Osteocyte (in vitro differentiated cells): Measurements from ENCODE around the gene METTL4. TPM values are rescaled to one million over a fixed set of nuclear protein-coding genes. Genes with fewer than 3 reads are reported as not detected.

Experiments used
- DNase-seq: peaks from one replicate; pipeline ENCODE4 v3.0.0; 2021; ENCODE audit warnings: mixed read lengths; ENCODE audit not compliant: unreplicated experiment; ENCODE audit errors: extremely low spot score
- H3K27ac Mint-ChIP-seq: one replicate; pipeline ENCODE4 v1.8.0; 2021; ENCODE audit warnings: mild to moderate bottlenecking, mixed read lengths; ENCODE audit not compliant: unreplicated experiment
- H3K27me3 Mint-ChIP-seq: one replicate; pipeline ENCODE4 v1.8.0; 2021; ENCODE audit warnings: mixed read lengths; ENCODE audit not compliant: unreplicated experiment
- H3K36me3 Mint-ChIP-seq: one replicate; pipeline ENCODE4 v1.8.0; 2021; ENCODE audit warnings: mixed read lengths; ENCODE audit not compliant: unreplicated experiment
- H3K4me1 Mint-ChIP-seq: one replicate; pipeline ENCODE4 v1.8.0; 2021; ENCODE audit warnings: mixed read lengths; ENCODE audit not compliant: unreplicated experiment
- H3K4me3 Mint-ChIP-seq: one replicate; pipeline ENCODE4 v1.8.0; 2021; ENCODE audit warnings: mild to moderate bottlenecking, moderate library complexity, mixed read lengths; ENCODE audit not compliant: unreplicated experiment
- H3K9me3 Mint-ChIP-seq: one replicate; pipeline ENCODE4 v1.8.0; 2021; ENCODE audit warnings: mixed read lengths; ENCODE audit not compliant: unreplicated experiment
- total RNA-seq: library from RNA; stranded (reverse); gene quantifications from 2 replicates; pipeline ENCODE4 v1.2.1, GENCODE V29; 2021
- TF ChIP-seq, protein P1 (sequence below): fragments of 200-600 bp; sonication (generic); IDR thresholded peaks from 2 replicates; pipeline ENCODE4 v1.5.0; 2021; ENCODE audit warnings: antibody characterized with exemption, mild to moderate bottlenecking, moderate library complexity

Gene METTL4
- total RNA-seq, 1 donor from 2014 or later: 10.8 TPM

- Mint-ChIP-seq H3K36me3 (no peaks in the 10 kb centered on the region), H3K4me1 (peaks cover 14% of the 10 kb centered on the region), H3K4me3 (no peak overlapping the region), H3K9me3 (no peaks in the 10 kb centered on the region), H3K27me3 (no peaks in the 10 kb centered on the region), H3K27ac (peak overlapping the region; percentile 39)
- TF ChIP-seq, protein P1, sequence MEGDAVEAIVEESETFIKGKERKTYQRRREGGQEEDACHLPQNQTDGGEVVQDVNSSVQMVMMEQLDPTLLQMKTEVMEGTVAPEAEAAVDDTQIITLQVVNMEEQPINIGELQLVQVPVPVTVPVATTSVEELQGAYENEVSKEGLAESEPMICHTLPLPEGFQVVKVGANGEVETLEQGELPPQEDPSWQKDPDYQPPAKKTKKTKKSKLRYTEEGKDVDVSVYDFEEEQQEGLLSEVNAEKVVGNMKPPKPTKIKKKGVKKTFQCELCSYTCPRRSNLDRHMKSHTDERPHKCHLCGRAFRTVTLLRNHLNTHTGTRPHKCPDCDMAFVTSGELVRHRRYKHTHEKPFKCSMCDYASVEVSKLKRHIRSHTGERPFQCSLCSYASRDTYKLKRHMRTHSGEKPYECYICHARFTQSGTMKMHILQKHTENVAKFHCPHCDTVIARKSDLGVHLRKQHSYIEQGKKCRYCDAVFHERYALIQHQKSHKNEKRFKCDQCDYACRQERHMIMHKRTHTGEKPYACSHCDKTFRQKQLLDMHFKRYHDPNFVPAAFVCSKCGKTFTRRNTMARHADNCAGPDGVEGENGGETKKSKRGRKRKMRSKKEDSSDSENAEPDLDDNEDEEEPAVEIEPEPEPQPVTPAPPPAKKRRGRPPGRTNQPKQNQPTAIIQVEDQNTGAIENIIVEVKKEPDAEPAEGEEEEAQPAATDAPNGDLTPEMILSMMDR: no peak
- no peak for DNase-seq
Observed at GRCh38 chr18:2590303-2590702, 19.0 kb upstream of the METTL4 start.

GRCh38 chr18:2589345-2590068 is 18.2 kb upstream of the METTL4 start:
- H3K4me1 Mint-ChIP-seq: peaks cover 14% of the 10 kb centered on the region
- no peak for DNase-seq
- H3K4me3 Mint-ChIP-seq: no peak overlapping the region
- no peaks in the 10 kb centered on the region for H3K36me3 Mint-ChIP-seq
- TF ChIP-seq, protein P1: no peak
- H3K9me3 Mint-ChIP-seq: no peaks in the 10 kb centered on the region
- H3K27me3 Mint-ChIP-seq: no peaks in the 10 kb centered on the region
- peak overlapping the region; percentile 29 for H3K27ac Mint-ChIP-seq

DNA sequence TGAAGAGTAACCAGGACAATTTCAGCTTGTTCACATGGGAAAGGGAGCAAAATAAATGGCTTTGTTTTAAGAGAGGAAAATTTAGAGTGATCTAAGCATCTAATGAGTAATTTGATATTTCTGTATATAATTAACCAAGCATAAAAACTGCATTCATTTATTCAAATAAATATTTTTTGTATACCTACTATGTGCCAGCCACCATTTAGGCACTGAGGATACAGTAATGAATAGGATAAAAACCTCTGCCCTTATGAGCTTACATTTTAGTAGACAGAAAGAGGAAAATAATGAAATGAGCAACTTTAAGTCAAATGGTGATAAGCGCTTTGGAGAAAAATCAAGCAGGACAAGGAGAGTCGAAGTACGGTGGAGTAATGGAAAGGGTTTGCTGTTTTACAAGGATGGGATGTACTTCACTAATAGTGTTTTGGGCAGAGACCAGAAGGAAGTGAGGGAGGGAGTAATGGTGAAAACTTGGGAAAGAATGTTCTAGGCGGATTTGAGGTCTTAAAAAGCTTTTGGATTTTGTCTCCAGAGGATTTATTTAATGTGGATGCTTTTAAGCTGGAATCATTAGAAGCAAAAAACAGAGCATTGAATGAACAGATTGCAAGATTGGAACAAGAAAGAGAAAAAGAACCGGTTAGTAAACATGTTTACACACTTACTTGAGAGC is 17.5 kb upstream of the METTL4 start:
- no peak overlapping the region for H3K4me3 Mint-ChIP-seq
- H3K27ac Mint-ChIP-seq: peak overlapping the region; percentile 29
- H3K36me3 Mint-ChIP-seq: no peaks in the 10 kb centered on the region
- H3K27me3 Mint-ChIP-seq: no peaks in the 10 kb centered on the region
- TF ChIP-seq, protein P1: no peak
- H3K4me1 Mint-ChIP-seq: peaks cover 14% of the 10 kb centered on the region
- no peak for DNase-seq
- H3K9me3 Mint-ChIP-seq: no peaks in the 10 kb centered on the region

- H3K4me1 Mint-ChIP-seq: peaks cover 13% of the 10 kb centered on the region
- no peaks in the 10 kb centered on the region for H3K36me3 Mint-ChIP-seq
- H3K27ac Mint-ChIP-seq: peak overlapping the region; percentile 57
- H3K4me3 Mint-ChIP-seq: no peak overlapping the region
- TF ChIP-seq, protein P1: no peak
- H3K27me3 Mint-ChIP-seq: no peaks in the 10 kb centered on the region
- no peaks in the 10 kb centered on the region for H3K9me3 Mint-ChIP-seq
- no peak for DNase-seq
Observed at GRCh38 chr18:2587788-2588187, 16.5 kb upstream of the METTL4 start.

- TF ChIP-seq, protein P1: no peak
- H3K27ac Mint-ChIP-seq: peak overlapping the region; percentile 100
- H3K9me3 Mint-ChIP-seq: no peaks in the 10 kb centered on the region
- no peaks in the 10 kb centered on the region for H3K36me3 Mint-ChIP-seq
- no peak for DNase-seq
- no peaks in the 10 kb centered on the region for H3K27me3 Mint-ChIP-seq
- peaks cover 52% of the 10 kb centered on the region for H3K4me1 Mint-ChIP-seq
- H3K4me3 Mint-ChIP-seq: peak overlapping the region; percentile 100
Observed at GRCh38 chr18:2573408-2573807, 2.1 kb upstream of the METTL4 start.
